HEK293 (cell line): ENCODE data around the gene SFT2D3.

ENCODE experiments used
- CTCF ChIA-PET: fragments of 350-600 bp; formaldehyde crosslinking; extraction: SDS; loops from one replicate; lab custom pipeline; 2021; ENCODE audit warnings: antibody characterized with exemption; lab: Yijun Ruan, JAX
- POLR2A ChIA-PET: fragments of 300-600 bp; formaldehyde crosslinking; extraction: SDS; loops from one replicate; lab custom pipeline; 2020; ENCODE audit warnings: antibody characterized with exemption, inconsistent platforms; lab: Yijun Ruan, JAX
- H3K27ac ChIP-seq: fragments of 200-500 bp; sonication (Bioruptor generic); 2 replicates; pipeline ENCODE4 v1.5.1; 2014; ENCODE audit warnings: low read depth, low read length, control low read depth, inconsistent platforms; ENCODE audit errors: extremely low read depth
- H3K36me3 ChIP-seq, 2 experiments: fragments of 200-500 bp in 1 of 2; sonication (Bioruptor generic) in 1 of 2; 1 replicate in 1 of 2; 2 replicates in 1 of 2; pipeline ENCODE4 v1.5.1; 2014 to 2017; ENCODE audit warnings: inconsistent platforms in 2 of 2, low read length in 2 of 2; ENCODE audit not compliant: control insufficient read depth in 2 of 2, insufficient read depth in 1 of 2
- H3K4me1 ChIP-seq: fragments of 200-500 bp; sonication (Bioruptor generic); 2 replicates; pipeline ENCODE4 v1.5.1; 2014; ENCODE audit warnings: mild to moderate bottlenecking, low read length, inconsistent platforms; ENCODE audit not compliant: control insufficient read depth, insufficient read depth
- H3K4me3 ChIP-seq: 2 replicates; pipeline ENCODE4 v1.5.1; 2011; ENCODE audit warnings: low read depth, mild to moderate bottlenecking, control low read depth, low read length, moderate library complexity
- H3K9me3 ChIP-seq: fragments of 200-500 bp; sonication (Bioruptor generic); 2 replicates; pipeline ENCODE4 v1.5.1; 2014; ENCODE audit warnings: low read depth, low read length, inconsistent platforms; ENCODE audit not compliant: control insufficient read depth, insufficient read depth
- GLI4 ChIP-seq: fragments of 450-650 bp; formaldehyde crosslinking; IDR thresholded peaks from 2 replicates; pipeline ENCODE4 v1.5.1; 2016; ENCODE audit warnings: missing biosample characterization, missing genetic modification characterization
- GLIS1 ChIP-seq: fragments of 450-650 bp; formaldehyde crosslinking; IDR thresholded peaks from 2 replicates; pipeline ENCODE4 v1.5.1; 2016; ENCODE audit warnings: missing biosample characterization, missing genetic modification characterization
- PRDM1 ChIP-seq: fragments of 450-650 bp; formaldehyde crosslinking; IDR thresholded peaks from 2 replicates; pipeline ENCODE4; 2016; ENCODE audit warnings: missing biosample characterization, missing genetic modification characterization
- ZBTB8A ChIP-seq: fragments of 450-650 bp; formaldehyde crosslinking; IDR thresholded peaks from 2 replicates; pipeline ENCODE4 v1.5.1; 2016; ENCODE audit warnings: missing biosample characterization, missing genetic modification characterization
- ZIC2 ChIP-seq: fragments of 450-650 bp; formaldehyde crosslinking; IDR thresholded peaks from 2 replicates; pipeline ENCODE4 v1.5.1; 2016; ENCODE audit warnings: missing biosample characterization, missing genetic modification characterization
- ZNF10 ChIP-seq: fragments of 450-650 bp; formaldehyde crosslinking; IDR thresholded peaks from 2 replicates; pipeline ENCODE4 v1.5.1; 2017; ENCODE audit warnings: missing biosample characterization, missing genetic modification characterization
- ZNF133 ChIP-seq: fragments of 450-650 bp; formaldehyde crosslinking; IDR thresholded peaks from 2 replicates; pipeline ENCODE4 v1.5.1; 2016; ENCODE audit warnings: missing biosample characterization, missing genetic modification characterization
- ZNF239 ChIP-seq: fragments of 450-650 bp; formaldehyde crosslinking; IDR thresholded peaks from 2 replicates; pipeline ENCODE4 v1.5.1; 2016; ENCODE audit warnings: missing biosample characterization, missing genetic modification characterization
- ZNF24 ChIP-seq: fragments of 450-650 bp; formaldehyde crosslinking; IDR thresholded peaks from 2 replicates; pipeline ENCODE4 v1.5.1; 2016; ENCODE audit warnings: missing biosample characterization, missing genetic modification characterization
- ZNF335 ChIP-seq: fragments of 450-650 bp; formaldehyde crosslinking; conservative IDR thresholded peaks from 2 replicates; pipeline ENCODE4 v1.5.1; 2016; ENCODE audit warnings: missing biosample characterization, missing genetic modification characterization
- ZNF423 ChIP-seq: fragments of 450-650 bp; formaldehyde crosslinking; IDR thresholded peaks from 2 replicates; pipeline ENCODE4 v1.5.1; 2016; ENCODE audit warnings: missing biosample characterization, missing genetic modification characterization
- ZNF510 ChIP-seq: fragments of 450-650 bp; formaldehyde crosslinking; IDR thresholded peaks from 2 replicates; pipeline ENCODE4 v1.5.1; 2018; ENCODE audit warnings: mild to moderate bottlenecking, missing genetic modification characterization, missing biosample characterization; ENCODE audit not compliant: insufficient replicate concordance
- ZNF560 ChIP-seq: fragments of 450-650 bp; formaldehyde crosslinking; IDR thresholded peaks from 2 replicates; pipeline ENCODE4 v1.5.1; 2017; ENCODE audit warnings: missing biosample characterization, missing genetic modification characterization, borderline replicate concordance
- ZNF600 ChIP-seq: fragments of 450-650 bp; formaldehyde crosslinking; IDR thresholded peaks from 2 replicates; pipeline ENCODE4 v1.5.1; 2016; ENCODE audit warnings: missing biosample characterization, missing genetic modification characterization
- ZNF658 ChIP-seq: fragments of 450-650 bp; formaldehyde crosslinking; IDR thresholded peaks from 2 replicates; pipeline ENCODE4; 2016; ENCODE audit warnings: missing biosample characterization, missing genetic modification characterization
- ZNF830 ChIP-seq: fragments of 450-650 bp; IDR thresholded peaks from 2 replicates; pipeline ENCODE4 v1.5.0; 2018; ENCODE audit warnings: missing biosample characterization, missing genetic modification characterization, low read depth, mild to moderate bottlenecking, moderate library complexity
- TF ChIP-seq, protein P1 (sequence below): fragments of 450-650 bp; formaldehyde crosslinking; IDR thresholded peaks from 2 replicates; pipeline ENCODE4 v1.5.1; 2016; ENCODE audit warnings: missing biosample characterization, missing genetic modification characterization, borderline replicate concordance
- TF ChIP-seq, protein P2 (sequence below): fragments of 450-650 bp; formaldehyde crosslinking; IDR thresholded peaks from 2 replicates; pipeline ENCODE4 v1.5.1; 2016; ENCODE audit warnings: missing biosample characterization, missing genetic modification characterization

SFT2D3 gene

DNA sequence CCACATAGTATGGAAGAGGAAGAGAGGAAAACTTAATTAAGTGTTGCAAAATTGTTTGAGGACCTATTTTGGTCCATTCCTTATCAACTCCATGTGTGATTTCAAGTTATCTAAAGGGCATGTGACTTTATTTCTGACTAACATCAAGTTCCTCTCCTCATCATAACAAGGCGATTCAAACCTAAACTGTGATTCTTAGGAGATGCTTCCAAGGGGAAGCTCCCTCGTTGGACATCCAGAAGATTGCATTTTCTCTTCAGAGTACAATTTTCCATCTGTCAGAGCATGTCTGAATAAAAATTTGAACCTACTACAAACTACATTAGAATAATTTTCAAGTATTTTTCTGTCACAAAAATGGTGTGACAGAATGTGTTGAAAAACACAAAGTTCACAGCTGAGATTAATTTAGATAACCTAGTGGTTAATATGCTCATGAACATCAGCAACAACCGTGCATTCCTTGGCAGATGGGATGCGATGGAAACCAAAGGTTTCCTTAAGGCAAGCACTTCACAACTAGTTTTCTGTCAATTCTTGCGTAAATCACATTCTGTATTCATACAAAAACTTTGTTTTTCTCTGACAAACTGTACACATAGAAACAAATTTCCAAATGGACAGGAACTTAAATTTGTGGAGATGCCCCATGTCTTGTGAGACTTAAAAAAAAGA is 4.2 kb downstream of the SFT2D3 start (continued):
- TF ChIP-seq, protein P1, sequence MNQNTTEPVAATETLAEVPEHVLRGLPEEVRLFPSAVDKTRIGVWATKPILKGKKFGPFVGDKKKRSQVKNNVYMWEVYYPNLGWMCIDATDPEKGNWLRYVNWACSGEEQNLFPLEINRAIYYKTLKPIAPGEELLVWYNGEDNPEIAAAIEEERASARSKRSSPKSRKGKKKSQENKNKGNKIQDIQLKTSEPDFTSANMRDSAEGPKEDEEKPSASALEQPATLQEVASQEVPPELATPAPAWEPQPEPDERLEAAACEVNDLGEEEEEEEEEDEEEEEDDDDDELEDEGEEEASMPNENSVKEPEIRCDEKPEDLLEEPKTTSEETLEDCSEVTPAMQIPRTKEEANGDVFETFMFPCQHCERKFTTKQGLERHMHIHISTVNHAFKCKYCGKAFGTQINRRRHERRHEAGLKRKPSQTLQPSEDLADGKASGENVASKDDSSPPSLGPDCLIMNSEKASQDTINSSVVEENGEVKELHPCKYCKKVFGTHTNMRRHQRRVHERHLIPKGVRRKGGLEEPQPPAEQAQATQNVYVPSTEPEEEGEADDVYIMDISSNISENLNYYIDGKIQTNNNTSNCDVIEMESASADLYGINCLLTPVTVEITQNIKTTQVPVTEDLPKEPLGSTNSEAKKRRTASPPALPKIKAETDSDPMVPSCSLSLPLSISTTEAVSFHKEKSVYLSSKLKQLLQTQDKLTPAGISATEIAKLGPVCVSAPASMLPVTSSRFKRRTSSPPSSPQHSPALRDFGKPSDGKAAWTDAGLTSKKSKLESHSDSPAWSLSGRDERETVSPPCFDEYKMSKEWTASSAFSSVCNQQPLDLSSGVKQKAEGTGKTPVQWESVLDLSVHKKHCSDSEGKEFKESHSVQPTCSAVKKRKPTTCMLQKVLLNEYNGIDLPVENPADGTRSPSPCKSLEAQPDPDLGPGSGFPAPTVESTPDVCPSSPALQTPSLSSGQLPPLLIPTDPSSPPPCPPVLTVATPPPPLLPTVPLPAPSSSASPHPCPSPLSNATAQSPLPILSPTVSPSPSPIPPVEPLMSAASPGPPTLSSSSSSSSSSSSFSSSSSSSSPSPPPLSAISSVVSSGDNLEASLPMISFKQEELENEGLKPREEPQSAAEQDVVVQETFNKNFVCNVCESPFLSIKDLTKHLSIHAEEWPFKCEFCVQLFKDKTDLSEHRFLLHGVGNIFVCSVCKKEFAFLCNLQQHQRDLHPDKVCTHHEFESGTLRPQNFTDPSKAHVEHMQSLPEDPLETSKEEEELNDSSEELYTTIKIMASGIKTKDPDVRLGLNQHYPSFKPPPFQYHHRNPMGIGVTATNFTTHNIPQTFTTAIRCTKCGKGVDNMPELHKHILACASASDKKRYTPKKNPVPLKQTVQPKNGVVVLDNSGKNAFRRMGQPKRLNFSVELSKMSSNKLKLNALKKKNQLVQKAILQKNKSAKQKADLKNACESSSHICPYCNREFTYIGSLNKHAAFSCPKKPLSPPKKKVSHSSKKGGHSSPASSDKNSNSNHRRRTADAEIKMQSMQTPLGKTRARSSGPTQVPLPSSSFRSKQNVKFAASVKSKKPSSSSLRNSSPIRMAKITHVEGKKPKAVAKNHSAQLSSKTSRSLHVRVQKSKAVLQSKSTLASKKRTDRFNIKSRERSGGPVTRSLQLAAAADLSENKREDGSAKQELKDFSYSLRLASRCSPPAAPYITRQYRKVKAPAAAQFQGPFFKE (tag by site-specific recombination) = no peak
- no peak for TF ChIP-seq ZNF830
- no peak for TF ChIP-seq ZNF658
- no peak for TF ChIP-seq ZNF335 (tag by site-specific recombination)
- no peak for TF ChIP-seq PRDM1
- no peak for TF ChIP-seq ZNF600

DNA sequence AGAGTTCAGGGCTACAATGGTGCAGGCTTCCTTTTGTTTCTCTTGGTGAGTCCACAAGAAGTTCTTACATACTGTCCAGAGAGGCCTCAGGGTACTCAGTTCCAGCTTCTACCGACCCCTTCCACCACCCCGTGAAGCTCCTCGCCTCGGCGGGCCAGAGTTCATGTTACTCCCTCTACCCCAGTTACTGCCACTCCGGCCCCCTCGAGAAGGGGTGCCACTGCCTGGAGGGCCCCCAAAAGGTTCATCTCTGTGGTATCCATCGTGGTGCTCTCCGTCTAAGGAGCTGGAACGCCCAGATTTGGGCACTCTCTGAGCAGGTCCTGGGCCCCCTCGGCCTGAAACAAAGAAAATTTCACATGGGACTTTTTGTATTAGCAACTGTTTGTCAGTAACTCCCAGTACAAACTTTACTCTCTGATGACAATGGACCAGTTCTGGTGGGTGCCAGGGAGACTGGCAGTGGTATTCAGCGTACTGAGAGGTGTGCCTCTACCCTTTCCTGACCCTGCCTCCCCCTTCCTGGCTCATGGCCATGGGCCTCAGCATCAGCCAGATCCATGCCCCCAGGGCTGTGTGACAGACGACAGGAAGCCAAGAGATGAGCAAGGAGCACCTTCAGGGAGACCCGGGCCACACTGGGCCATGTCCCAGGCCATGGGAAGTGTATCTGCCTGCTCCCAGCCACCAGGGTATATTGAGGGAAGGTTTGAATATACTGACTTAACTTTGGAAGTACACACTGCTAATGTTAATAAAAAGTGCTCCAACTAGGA is 5.1 kb downstream of the SFT2D3 start:
- CTCF ChIA-PET = interaction anchor here (1.4 kb wide), 1 partner anchor 12 kb away, joined by 4 read pairs; no protein-coding TSS in a partner anchor

DNA sequence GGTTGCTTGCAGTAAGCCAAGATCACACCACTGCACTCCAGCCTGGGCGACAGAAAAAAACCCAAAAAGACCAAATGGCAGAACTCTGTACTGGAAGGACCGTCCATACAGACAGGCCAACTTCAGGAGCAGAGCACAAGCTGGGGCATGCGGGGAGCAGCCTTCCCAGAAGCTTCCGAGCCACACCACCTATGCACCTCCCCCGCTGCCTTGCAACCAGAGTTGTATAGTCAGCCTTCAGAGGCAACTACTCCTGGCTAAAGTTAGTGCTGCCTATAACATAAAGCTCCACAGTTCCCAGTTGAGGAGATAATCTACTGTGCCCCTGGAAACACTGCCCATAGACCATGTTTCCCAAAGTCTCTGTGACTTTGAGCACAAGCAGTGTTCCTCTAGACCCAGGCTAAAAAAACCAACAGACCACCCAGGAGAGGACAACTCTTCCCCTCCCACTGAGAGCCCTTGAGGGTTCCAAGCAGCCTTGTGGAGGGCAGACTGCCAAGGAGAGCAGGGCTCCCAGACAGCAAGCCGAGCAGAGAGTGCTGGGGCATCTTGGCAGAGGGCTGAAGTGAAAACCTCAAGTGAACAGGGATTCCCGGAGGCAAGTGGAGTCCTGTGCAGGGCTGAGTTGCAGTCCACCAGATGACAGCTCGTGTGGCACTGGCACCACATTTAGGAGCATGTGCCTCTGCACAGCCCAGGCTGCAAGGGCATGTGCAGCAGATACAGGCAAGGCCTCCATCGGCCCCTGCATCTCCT is 6.8 kb downstream of the SFT2D3 start:
- ChIA-PET POLR2A (no interaction called here), CTCF (no interaction called here)
- H3K4me3 ChIP-seq = no peak overlapping the region
- H3K27ac ChIP-seq = no peak overlapping the region
- TF ChIP-seq ZBTB8A (tag by site-specific recombination) (0 out of 2 replicates have a peak, but pooled peaks have one; percentile 13), GLIS1 (tag by site-specific recombination) (peak; percentile 67), ZIC2 (tag by site-specific recombination) (peak; percentile 63), ZNF133 (tag by site-specific recombination) (no peak), ZNF10 (tag by site-specific recombination) (no peak)
- no peaks in the 10 kb centered on the region for H3K9me3 ChIP-seq
- H3K36me3 ChIP-seq = peaks cover 15 to 77% of the 10 kb centered on the region in 2 experiments
- H3K4me1 ChIP-seq = no peaks in the 10 kb centered on the region

More for the DNA sequence above, 5.1 kb downstream of the SFT2D3 start:
- H3K4me1 ChIP-seq = no peaks in the 10 kb centered on the region
- TF ChIP-seq ZNF423 (tag by site-specific recombination) = no peak
- TF ChIP-seq ZNF510 (tag by site-specific recombination) = no peak
- no peak for TF ChIP-seq ZNF24
- TF ChIP-seq ZNF560 (tag by site-specific recombination) = no peak
- no peak for TF ChIP-seq GLI4 (tag by site-specific recombination)
- TF ChIP-seq, protein P2, sequence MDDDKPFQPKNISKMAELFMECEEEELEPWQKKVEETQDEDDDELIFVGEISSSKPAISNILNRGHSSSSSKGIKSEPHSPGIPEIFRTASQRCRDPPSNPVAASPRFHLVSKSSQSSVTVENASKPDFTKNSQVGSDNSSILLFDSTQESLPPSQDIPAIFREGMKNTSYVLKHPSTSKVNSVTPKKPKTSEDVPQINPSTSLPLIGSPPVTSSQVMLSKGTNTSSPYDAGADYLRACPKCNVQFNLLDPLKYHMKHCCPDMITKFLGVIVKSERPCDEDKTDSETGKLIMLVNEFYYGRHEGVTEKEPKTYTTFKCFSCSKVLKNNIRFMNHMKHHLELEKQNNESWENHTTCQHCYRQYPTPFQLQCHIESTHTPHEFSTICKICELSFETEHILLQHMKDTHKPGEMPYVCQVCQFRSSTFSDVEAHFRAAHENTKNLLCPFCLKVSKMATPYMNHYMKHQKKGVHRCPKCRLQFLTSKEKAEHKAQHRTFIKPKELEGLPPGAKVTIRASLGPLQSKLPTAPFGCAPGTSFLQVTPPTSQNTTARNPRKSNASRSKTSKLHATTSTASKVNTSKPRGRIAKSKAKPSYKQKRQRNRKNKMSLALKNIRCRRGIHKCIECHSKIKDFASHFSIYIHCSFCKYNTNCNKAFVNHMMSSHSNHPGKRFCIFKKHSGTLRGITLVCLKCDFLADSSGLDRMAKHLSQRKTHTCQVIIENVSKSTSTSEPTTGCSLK (tag by site-specific recombination) = no peak
- 0 out of 2 replicates have a peak, but pooled peaks have one; percentile 18 for TF ChIP-seq ZBTB8A (tag by site-specific recombination)
- no peak for TF ChIP-seq ZNF239 (tag by site-specific recombination)
- TF ChIP-seq, all 188 proteins: peak for 1
- H3K36me3 ChIP-seq = peaks cover 15 to 69% of the 10 kb centered on the region in 2 experiments
- POLR2A ChIA-PET = interaction anchor here (0.6 kb wide), 1 partner anchor 55 kb away, joined by 6 read pairs; no protein-coding TSS in a partner anchor
- no peak overlapping the region for H3K4me3 ChIP-seq
- H3K27ac ChIP-seq = no peak overlapping the region
- H3K9me3 ChIP-seq = no peaks in the 10 kb centered on the region
